Forelimb muscle (tissue), 1 donor: ENCODE measurements around the gene VIPR2. TPM values are rescaled to one million over a fixed set of nuclear protein-coding genes. Genes with fewer than 3 reads are reported as not detected.

Experiments
- DNase-seq: peaks from one replicate; pipeline ENCODE4 v3.0.0-alpha.2; 2013; ENCODE audit warnings: low read depth
- polyA plus RNA-seq: library from polyadenylated mRNA; unstranded; fragments of 120-200 nt; gene quantifications from one replicate; pipeline ENCODE4 v1.2.1, GENCODE V29; 2013; ENCODE audit not compliant: insufficient read length

The VIPR2 gene
- polyA plus RNA-seq, 1 donor: 9.4 TPM

- no peak for DNase-seq
Observed at GRCh38 chr7:159068893-159069448, 75.7 kb downstream of the VIPR2 start.

GRCh38 chr7:159068488-159068811, 76.2 kb downstream of the VIPR2 start:
- DNase-seq: peak; percentile 71

DNA sequence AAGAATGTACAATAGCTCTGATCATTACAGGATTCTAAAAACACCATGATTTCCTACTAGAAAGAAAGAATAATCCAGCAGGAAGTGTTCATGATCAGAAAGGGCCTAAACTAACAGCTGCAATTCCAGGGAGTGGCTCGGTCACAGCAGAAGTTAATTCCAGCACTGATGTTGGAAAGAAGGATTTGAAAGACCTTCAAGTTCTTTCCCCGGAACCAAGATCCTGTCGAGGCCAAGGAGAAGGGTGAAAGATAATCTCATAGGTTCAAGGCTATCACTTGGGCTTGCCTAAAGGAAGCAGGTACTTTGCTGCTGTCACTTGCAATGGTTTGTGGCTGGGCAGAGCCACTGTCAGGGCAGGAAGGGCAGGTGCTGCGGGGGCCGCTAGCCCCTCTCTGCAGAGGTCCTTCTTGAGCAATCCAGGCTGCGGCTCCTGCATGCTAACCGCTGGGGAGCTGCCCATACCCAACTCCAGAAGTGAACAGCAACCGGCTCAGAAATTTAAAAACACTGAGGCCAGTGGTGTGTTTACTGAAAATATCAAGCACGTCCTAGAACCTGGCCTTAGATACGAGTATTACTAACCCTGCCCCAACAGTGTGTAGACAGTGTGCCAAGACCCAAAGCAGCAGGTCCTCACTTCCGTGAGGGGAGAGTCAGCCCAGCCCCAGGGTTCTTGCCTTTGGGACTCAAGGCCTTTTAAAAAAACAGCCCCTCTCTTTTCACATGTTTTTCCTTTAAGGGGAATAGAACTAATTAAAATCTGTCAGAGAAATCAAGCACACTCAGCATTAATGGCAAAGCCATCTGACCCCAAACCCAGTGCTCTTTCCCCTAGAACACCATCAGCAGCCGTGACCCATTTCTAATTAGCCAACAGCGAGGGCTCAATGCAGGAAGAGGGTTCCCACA, 76.8 kb downstream of the VIPR2 start:
- DNase-seq: no peak

GRCh38 chr7:159066816-159067575, 77.7 kb downstream of the VIPR2 start:
- DNase-seq: no peak

DNA sequence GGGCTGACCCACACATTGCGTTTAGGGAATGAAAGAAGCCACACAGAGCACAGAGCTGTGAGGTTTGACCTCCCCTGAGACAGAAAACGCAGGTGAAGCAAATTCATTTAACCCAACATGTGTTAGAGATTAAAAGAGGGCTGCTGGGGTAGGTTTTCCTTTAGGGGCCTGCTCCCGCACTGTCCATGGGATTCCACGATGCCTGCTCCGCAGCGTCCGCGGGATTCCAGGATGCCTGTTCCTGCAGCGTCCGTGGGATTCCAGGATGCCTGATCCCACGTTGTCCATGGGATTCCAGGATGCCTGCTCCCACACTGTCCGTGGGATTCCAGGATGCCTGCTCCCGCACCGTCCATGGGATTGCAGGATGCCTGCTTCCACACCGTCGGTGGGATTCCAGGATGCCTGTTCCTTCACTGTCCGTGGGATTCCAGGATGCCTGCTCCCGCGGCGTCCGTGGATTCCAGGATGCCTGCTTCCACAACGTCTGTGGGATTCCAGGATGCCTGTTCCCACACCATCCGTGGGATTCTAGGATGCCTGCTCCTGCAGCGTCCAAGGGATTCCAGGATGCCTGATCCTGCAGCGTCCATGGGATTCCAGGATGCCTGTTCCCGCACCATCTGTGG, 78.7 kb downstream of the VIPR2 start:
- no peak for DNase-seq

DNA sequence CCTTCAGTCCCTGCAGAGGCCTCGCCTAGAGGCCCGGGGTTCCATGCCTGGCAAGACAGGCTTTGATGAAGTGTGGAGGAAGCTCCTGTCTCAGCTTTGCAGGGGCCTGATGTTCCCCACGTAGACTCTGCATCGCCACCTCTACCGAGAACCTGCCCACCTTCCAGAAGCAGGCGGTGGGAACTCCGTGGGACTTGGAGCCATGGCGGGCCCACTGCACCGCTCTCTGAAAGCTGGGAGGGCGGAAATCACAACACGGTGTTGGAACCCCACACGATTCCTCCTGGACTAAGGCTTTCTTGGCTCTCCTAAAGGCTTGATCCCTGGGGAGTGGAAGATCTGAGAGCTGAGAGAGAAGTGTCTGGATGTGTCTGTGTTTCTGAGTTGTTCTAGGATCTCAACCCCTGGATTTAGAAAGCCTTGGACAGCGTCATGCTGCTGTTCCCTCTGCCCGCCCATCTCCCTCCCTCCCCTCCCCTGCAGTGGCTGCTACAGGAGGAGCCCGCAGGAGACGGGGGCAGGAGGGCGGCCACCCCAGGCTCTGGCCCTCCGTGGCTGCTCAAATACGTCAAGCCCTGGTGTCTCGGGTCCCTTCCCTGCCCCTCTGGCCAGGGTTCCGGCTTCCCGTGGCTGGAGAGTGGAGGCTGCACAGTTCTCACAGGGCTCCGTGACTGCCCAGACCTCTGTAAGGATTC, 79.7 kb downstream of the VIPR2 start:
- DNase-seq: no peak

- no peak for DNase-seq
Observed at GRCh38 chr7:159064121-159064815, 80.4 kb downstream of the VIPR2 start.

GRCh38 chr7:159063046-159063840, 81.4 kb downstream of the VIPR2 start:
- DNase-seq: no peak

GRCh38 chr7:159062569-159062968, 82.1 kb downstream of the VIPR2 start:
- DNase-seq: no peak

DNA sequence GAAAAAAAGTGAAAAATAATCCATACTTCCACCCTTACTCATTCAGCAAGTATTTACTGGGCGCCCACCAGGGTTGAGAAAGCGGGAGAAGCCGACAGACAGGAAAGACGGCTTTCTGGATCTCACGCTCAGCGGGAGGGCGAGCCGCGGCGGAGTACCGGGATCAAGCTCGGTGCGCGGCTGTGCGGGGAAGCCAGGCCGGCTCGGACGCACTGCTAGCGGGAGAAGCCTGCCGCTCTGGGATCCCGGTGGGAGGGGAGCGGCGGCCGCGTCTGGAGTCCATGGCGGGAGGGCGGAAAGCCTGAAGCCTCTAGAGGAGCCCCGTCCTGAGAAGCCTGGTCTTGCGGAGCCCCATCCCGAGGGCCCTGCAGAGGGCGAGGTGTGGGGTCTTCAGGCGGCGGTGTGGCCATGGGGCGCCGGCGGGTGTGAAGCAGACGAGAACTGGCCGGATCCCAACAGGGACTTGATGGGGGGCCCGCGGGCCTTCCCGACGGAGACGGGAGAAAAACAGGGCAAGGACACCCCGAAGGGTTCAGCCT, 82.9 kb downstream of the VIPR2 start:
- no peak for DNase-seq

GRCh38 chr7:159061209-159061608, 83.5 kb downstream of the VIPR2 start:
- no peak for DNase-seq

- no peak for DNase-seq
Observed at GRCh38 chr7:159060440-159060839, 84.2 kb downstream of the VIPR2 start.

- DNase-seq: no peak
Observed at GRCh38 chr7:159059629-159060028, 85.0 kb downstream of the VIPR2 start.

GRCh38 chr7:159057647-159058046, 87.0 kb downstream of the VIPR2 start:
- no peak for DNase-seq

- DNase-seq: no peak
Observed at GRCh38 chr7:159056737-159057136, 87.9 kb downstream of the VIPR2 start.

DNA sequence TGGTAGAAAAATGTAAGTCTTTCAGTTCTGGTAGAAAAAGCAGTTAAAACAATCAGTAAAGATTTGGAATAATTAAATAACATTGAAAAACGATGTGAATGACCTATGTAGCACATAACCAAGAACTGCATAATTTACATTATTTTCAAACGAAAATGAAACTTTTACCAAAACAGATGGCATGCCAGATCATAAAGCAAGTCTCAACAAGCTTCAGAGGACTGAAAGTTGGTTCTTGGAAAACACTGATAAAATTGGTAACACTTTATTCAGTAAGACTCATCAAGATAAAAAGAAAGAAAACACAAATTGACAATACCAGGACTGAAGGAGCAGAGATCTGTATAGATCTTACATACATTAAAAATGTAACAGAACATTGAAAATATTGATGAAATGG, 92.8 kb downstream of the VIPR2 start:
- DNase-seq: no peak

GRCh38 chr7:159050704-159051103, 94.0 kb downstream of the VIPR2 start:
- DNase-seq: no peak

DNA sequence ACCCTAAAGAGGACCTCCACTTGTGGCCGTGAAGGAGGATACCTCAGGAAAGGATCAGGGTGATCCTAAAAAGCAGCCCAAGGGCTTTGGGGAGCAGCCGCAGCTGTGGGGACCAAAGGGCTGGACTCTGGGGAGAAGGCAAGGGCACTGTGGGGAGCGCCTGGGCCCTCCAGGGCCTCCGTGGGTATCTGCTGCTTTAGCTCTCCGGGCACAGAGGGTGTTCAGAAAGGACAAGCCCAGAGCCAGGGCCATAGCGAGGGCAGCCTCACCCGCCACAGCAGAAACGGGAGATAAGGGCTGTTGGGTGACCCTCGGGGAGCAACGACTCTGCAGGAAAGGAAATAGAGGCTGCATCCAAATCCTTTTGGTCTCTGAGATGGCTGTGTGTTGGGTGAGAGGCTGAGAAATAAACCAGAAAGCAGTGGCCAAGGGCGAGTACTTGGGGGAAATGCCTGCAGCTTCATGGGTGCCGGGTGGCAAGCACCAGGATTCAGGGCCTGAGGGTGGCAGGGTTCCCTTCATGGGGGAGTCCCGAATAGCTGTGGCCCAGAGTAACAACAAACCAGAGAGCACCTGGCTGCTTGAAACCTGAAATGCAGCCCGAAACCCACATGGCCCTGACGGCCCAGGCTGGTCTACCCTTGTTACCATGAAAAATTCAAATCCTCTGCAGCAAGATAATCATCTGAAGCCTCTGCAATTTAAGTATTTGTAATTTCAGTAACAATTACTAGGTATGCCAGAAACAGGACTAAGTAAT, 95.2 kb downstream of the VIPR2 start:
- DNase-seq: no peak

DNA sequence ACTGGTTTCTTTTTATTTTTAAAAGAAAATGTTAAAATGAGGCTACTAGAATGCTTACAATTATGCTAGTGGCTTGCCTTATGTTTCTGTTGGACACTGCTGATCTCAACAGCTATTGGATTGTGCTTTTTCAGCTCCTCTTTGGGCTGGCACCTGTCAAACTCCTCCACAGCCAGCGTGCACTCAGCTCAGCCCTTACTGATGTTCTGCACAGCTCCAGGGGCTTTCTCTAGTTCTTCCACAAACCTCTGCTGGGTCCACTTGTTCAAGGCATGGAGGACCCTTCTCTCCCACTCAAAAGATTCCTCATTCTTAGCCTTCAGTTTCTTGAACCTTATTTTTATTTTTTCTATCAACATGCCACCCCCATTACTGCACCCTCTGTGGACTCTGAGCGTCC, 96.0 kb downstream of the VIPR2 start:
- no peak for DNase-seq
